Kasumi-1 (cell line): ENCODE measurements around the gene CSF3R.

Experiments used
- DNase-seq, 2 experiments: peaks; one replicate each; lab custom pipeline; 2025; lab: John Stamatoyannopoulos, UW

CSF3R gene

GRCh38 chr1:36482724-36483388, at the start of gene CSF3R:
Gene CSF3R, minus strand, starts transcription at chr1:36482913. Its CDS starts 3,417 bp downstream, at chr1:36479496.
- DNase-seq, result peak; percentile 74 to 82

GRCh38 chr1:36531833-36532232, 49.1 kb upstream of the CSF3R start:
- DNase-seq, result no peak

GRCh38 chr1:36530791-36531190, 48.1 kb upstream of the CSF3R start:
- no peak for DNase-seq

- DNase-seq, result no peak
Measured at GRCh38 chr1:36530261-36530660, 47.5 kb upstream of the CSF3R start.

- DNase-seq, result no peak
Measured at GRCh38 chr1:36529769-36530260, 47.1 kb upstream of the CSF3R start.

GRCh38 chr1:36528361-36529349, 45.9 kb upstream of the CSF3R start:
- DNase-seq, result peak in 1 of 2 experiments; percentile 12

GRCh38 chr1:36525166-36525565, 42.5 kb upstream of the CSF3R start:
- no peak for DNase-seq

GRCh38 chr1:36524359-36525062, 41.8 kb upstream of the CSF3R start:
- no peak for DNase-seq

GRCh38 chr1:36523850-36524249, 41.1 kb upstream of the CSF3R start:
- DNase-seq, result no peak

- no peak for DNase-seq
Measured at GRCh38 chr1:36523230-36523495, 40.5 kb upstream of the CSF3R start.

- no peak for DNase-seq
Measured at GRCh38 chr1:36522461-36523229, 39.9 kb upstream of the CSF3R start.

GRCh38 chr1:36522021-36522420, 39.3 kb upstream of the CSF3R start:
- no peak for DNase-seq

GRCh38 chr1:36520771-36521420, 38.2 kb upstream of the CSF3R start:
- DNase-seq, result no peak

- no peak for DNase-seq
Measured at GRCh38 chr1:36520056-36520455, 37.3 kb upstream of the CSF3R start.

- DNase-seq, result peak in 1 of 2 experiments; percentile 10
Measured at GRCh38 chr1:36517011-36517771, 34.5 kb upstream of the CSF3R start.

GRCh38 chr1:36516372-36517010, 33.8 kb upstream of the CSF3R start:
- peak; percentile 42 to 60 for DNase-seq

- no peak for DNase-seq
Measured at GRCh38 chr1:36515315-36516138, 32.8 kb upstream of the CSF3R start.

GRCh38 chr1:36514501-36514900, 31.8 kb upstream of the CSF3R start:
- no peak for DNase-seq
